B cell (primary cell): ENCODE data around the gene POLK. TPM values are rescaled to one million over a fixed set of nuclear protein-coding genes. Genes with fewer than 3 reads are reported as not detected.

Experiments
- ATAC-seq: fragments of 200-7000 bp; cut with Tn5 transposase; one replicate; pipeline ENCODE4 v1.10.0; 2021; ENCODE audit warnings: low read depth, mild to moderate bottlenecking, moderate number of reproducible peaks, moderate library complexity
- CTCF ChIA-PET: fragments of 350-600 bp; sonication (Branson Sonifier 250); formaldehyde crosslinking; loops from one replicate; lab custom pipeline; 2021; ENCODE audit warnings: antibody characterized with exemption, inconsistent platforms; lab: Charles Lee
- POLR2A ChIA-PET: fragments of 350-600 bp; sonication (Branson Sonifier 250); formaldehyde crosslinking; loops from one replicate; lab custom pipeline; 2021; ENCODE audit warnings: antibody characterized with exemption; lab: Charles Lee
- DNase-seq: peaks from one replicate; pipeline ENCODE4 v3.0.0; 2013
- H2AFZ ChIP-seq: 2 replicates; pipeline ENCODE4 v1.6.1; 2012; ENCODE audit warnings: mild to moderate bottlenecking, low read depth, low read length; ENCODE audit not compliant: insufficient read depth, poor library complexity, severe bottlenecking
- H3K27ac ChIP-seq, 2 donors: 1 replicate in 1 of 2; 2 replicates in 1 of 2; pipeline ENCODE4 v1.5.1; 2012 to 2013; ENCODE audit warnings: low read length in 2 of 2, mild to moderate bottlenecking in 2 of 2, moderate library complexity in 1 of 2
- H3K27me3 ChIP-seq, 4 experiments: fragments of 200-600 bp in 1 of 4; sonication (generic) in 1 of 4; replicated peaks in 1 of 4; 1 replicate in 2 of 4; 2 replicates in 2 of 4; pipeline versions ENCODE4 v1.6.1 to v1.7.0; 2013 to 2016; ENCODE audit warnings: low read length in 3 of 4, mild to moderate bottlenecking in 2 of 4, mixed read lengths in 1 of 4, moderate library complexity in 1 of 4; ENCODE audit not compliant: insufficient read depth in 4 of 4, control insufficient read depth in 3 of 4; ENCODE audit errors: control extremely low read depth in 1 of 4
- H3K36me3 ChIP-seq, 2 experiments: replicated peaks in 1 of 2; 1 replicate in 1 of 2; 2 replicates in 1 of 2; pipeline versions ENCODE4 v1.6.1 to v1.7.1; 2013; ENCODE audit warnings: low read length in 1 of 2; ENCODE audit not compliant: insufficient read depth in 2 of 2, control insufficient read depth in 1 of 2; ENCODE audit errors: control extremely low read depth in 1 of 2, extremely low read depth in 1 of 2
- H3K4me1 ChIP-seq, 2 donors: fragments of 200-600 bp in 1 of 2; sonication (generic) in 1 of 2; 1 replicate in 1 of 2; 2 replicates in 1 of 2; pipeline versions ENCODE4 v1.5.1 to v1.6.1; 2013 to 2017; ENCODE audit warnings: low read length in 2 of 2; ENCODE audit not compliant: control insufficient read depth in 2 of 2, insufficient read depth in 2 of 2
- H3K4me2 ChIP-seq: replicated peaks from 2 replicates; pipeline ENCODE3; 2012; ENCODE audit warnings: mild to moderate bottlenecking, low read depth, low read length; ENCODE audit not compliant: poor library complexity, severe bottlenecking
- H3K4me3 ChIP-seq, 5 experiments: fragments of 200-600 bp in 1 of 5; sonication (generic) in 1 of 5; 1 replicate in 3 of 5; 2 replicates in 2 of 5; pipeline versions ENCODE4 v1.5.1 to v1.7.0; 2011 to 2016; ENCODE audit warnings: low read length in 4 of 5, mild to moderate bottlenecking in 4 of 5, low read depth in 2 of 5, control low read depth in 1 of 5, moderate library complexity in 1 of 5; ENCODE audit not compliant: insufficient read depth in 1 of 5; ENCODE audit errors: control extremely low read depth in 1 of 5, extremely low read depth in 1 of 5
- H3K79me2 ChIP-seq: fragments of 200-600 bp; sonication (generic); one replicate; pipeline ENCODE4 v1.6.0; 2016; ENCODE audit warnings: low read length; ENCODE audit not compliant: control insufficient read depth, insufficient read depth
- H3K9ac ChIP-seq: fragments of 200-600 bp; sonication (generic); 2 replicates; pipeline ENCODE4 v1.6.1; 2017; ENCODE audit warnings: mild to moderate bottlenecking, low read length, moderate library complexity
- H3K9me3 ChIP-seq, 3 donors: one replicate each; pipeline versions ENCODE4 v1.6.1 to v1.7.1; 2013; ENCODE audit warnings: low read length in 2 of 3; ENCODE audit not compliant: control insufficient read depth in 2 of 3, insufficient read depth in 1 of 3; ENCODE audit errors: control extremely low read depth in 1 of 3
- H4K20me1 ChIP-seq: 2 replicates; pipeline ENCODE4 v1.6.0; 2012; ENCODE audit warnings: mild to moderate bottlenecking, low read length; ENCODE audit not compliant: insufficient read depth, control insufficient read depth, poor library complexity, severe bottlenecking
- H3K27ac Mint-ChIP-seq: one replicate; pipeline ENCODE4 v1.8.0; 2021; ENCODE audit warnings: mixed read lengths
- H3K27me3 Mint-ChIP-seq: one replicate; pipeline ENCODE4 v1.8.0; 2021; ENCODE audit warnings: mixed read lengths
- H3K4me1 Mint-ChIP-seq: one replicate; pipeline ENCODE4 v1.8.0; 2021; ENCODE audit warnings: mixed read lengths
- H3K4me3 Mint-ChIP-seq: one replicate; pipeline ENCODE4 v1.8.0; 2021; ENCODE audit warnings: mixed read lengths
- H3K9me3 Mint-ChIP-seq: one replicate; pipeline ENCODE4 v1.8.0; 2022; ENCODE audit warnings: mixed read lengths; ENCODE audit not compliant: insufficient read depth
- EZH2 ChIP-seq: IDR thresholded peaks from 2 replicates; pipeline ENCODE4 v1.6.1; 2012; ENCODE audit warnings: borderline replicate concordance, low read depth, mild to moderate bottlenecking, moderate library complexity, low read length; ENCODE audit not compliant: insufficient read depth, poor library complexity, severe bottlenecking
- WGBS: methylation state at CpG from one replicate; pipeline ENCODE4 v1.1.5; 2013; ENCODE audit warnings: missing lambda C conversion rate; ENCODE audit not compliant: insufficient coverage; 5-methylcytosine and 5-hydroxymethylcytosine counted together
- intact Hi-C: fragments of 100-400 bp; cut with micrococcal nuclease; formaldehyde crosslinking; loops from one replicate; pipeline ENCODE4 v1.10.0; 2022
- polyA plus RNA-seq: library from polyadenylated mRNA; depleted of rRNA; stranded (reverse); fragments of >200 nt; gene quantifications from 2 replicates; pipeline ENCODE4 v1.2.3, GENCODE V29; 2012
- total RNA-seq, 2 donors: library from RNA; stranded (reverse); fragments of 120-200 nt in 1 of 2; gene quantifications; 1 replicate in 1 of 2; 2 replicates in 1 of 2; pipeline versions ENCODE4 v1.2.3 to v1.2.4, GENCODE V29; 2013 to 2022
- TF ChIP-seq, protein P1 (sequence below): fragments of 200-600 bp; IDR thresholded peaks from one replicate; pipeline ENCODE4 v1.8.0; 2022; ENCODE audit warnings: antibody characterized with exemption, mild to moderate bottlenecking

The POLK gene
- total and polyA plus RNA-seq, 2 donors (not counting 1 experiment from before 2014, with no cell fraction given) = 13.8 to 41.6 TPM

DNA sequence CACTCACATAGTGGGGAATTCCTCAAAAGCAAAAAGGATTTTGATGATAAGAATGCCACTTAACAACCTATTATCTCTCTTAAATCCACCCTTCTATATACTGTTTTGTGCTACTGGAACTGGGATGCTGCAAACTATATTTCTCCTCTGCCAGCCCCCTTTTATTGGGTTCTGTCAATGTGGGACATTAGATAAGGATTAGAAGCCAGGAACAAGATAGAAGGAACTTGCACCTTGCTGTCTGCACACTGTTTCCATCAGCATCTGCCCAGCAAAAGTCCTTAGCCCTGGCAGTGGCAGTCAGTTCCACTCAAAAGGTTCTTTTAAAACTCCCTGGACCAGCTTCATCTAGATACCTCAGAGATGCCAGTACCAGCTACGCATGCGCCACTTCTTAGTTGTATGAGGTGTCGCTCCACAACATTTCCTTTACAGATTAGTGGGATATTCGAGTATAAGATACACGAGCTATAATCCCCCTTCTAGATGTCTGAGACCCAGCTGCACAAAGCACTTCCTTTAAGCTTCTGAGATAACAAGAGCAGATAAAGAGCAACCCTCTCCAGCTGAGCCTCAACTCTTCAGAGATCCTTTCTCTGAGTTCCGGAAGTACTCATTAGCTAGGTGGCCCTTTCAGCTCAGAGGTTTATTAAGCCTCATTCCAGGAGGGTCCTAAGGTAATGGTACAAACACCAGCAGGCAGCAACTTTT, 45.5 kb upstream of the POLK start:
- Histone ChIP-seq H4K20me1 (peaks cover 33% of the 10 kb centered on the region), H2AFZ (no peak overlapping the region), H3K4me3 (no peak overlapping the region), H3K9ac (no peak overlapping the region), H3K36me3 (peaks cover 6 to 14% of the 10 kb centered on the region in 2 experiments), H3K27me3 (no peaks in the 10 kb centered on the region), H3K27ac (no peak overlapping the region), H3K9me3 (peaks cover 11 to 28% (median 16%) of the 10 kb centered on the region in 3 donors), H3K4me1 (peaks cover 2% of the 10 kb centered on the region in 2 donors), H3K4me2 (no peak overlapping the region), H3K79me2 (peaks cover 72% of the 10 kb centered on the region)
- ATAC-seq (no peak), DNase-seq (no peak)
- peaks cover 49% of the 10 kb centered on the region for H3K4me1 Mint-ChIP-seq
- intact Hi-C loops = no loop called here
- ChIA-PET POLR2A (no interaction called here), CTCF (interaction anchor here (1.2 kb wide), 1 partner anchor 8 kb away, joined by 3 read pairs; no protein-coding TSS in a partner anchor)
- no peaks in the 10 kb centered on the region for H3K27me3 Mint-ChIP-seq
- WGBS = 92% methylated on average over 2 of the region's 6 CpGs
- TF ChIP-seq, protein P1, sequence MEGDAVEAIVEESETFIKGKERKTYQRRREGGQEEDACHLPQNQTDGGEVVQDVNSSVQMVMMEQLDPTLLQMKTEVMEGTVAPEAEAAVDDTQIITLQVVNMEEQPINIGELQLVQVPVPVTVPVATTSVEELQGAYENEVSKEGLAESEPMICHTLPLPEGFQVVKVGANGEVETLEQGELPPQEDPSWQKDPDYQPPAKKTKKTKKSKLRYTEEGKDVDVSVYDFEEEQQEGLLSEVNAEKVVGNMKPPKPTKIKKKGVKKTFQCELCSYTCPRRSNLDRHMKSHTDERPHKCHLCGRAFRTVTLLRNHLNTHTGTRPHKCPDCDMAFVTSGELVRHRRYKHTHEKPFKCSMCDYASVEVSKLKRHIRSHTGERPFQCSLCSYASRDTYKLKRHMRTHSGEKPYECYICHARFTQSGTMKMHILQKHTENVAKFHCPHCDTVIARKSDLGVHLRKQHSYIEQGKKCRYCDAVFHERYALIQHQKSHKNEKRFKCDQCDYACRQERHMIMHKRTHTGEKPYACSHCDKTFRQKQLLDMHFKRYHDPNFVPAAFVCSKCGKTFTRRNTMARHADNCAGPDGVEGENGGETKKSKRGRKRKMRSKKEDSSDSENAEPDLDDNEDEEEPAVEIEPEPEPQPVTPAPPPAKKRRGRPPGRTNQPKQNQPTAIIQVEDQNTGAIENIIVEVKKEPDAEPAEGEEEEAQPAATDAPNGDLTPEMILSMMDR = no peak
- TF ChIP-seq EZH2 = no peak
- H3K4me3 Mint-ChIP-seq = no peak overlapping the region
- H3K27ac Mint-ChIP-seq = no peak overlapping the region
- peaks cover 23% of the 10 kb centered on the region for H3K9me3 Mint-ChIP-seq

DNA sequence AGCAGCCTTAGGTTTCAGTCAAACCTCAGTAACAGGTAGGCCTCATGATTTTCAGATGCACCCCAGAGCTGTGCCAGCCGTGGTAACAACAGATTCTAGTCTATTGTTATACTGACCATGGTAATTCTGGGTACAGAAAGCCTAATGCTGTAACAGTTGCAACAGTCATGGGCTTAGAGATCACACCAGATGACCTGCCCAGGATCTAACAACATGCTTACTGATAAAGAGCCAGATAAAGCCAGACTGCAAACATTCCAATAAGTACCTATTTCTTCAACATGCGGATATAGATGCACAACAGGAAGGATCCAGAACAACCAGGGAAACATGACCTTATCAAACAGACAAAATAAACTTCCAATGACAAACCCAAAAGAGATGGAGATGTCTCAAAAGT, 43.1 kb upstream of the POLK start:
- no peak overlapping the region for H3K9ac ChIP-seq

More for the DNA sequence above, 43.1 kb upstream of the POLK start:
- peaks cover 16 to 28% (median 16%) of the 10 kb centered on the region in 3 donors for H3K9me3 ChIP-seq
- no peaks in the 10 kb centered on the region for H3K27me3 ChIP-seq
- H3K36me3 ChIP-seq = peaks cover 6 to 12% of the 10 kb centered on the region in 2 experiments
- H3K79me2 ChIP-seq = peaks cover 90% of the 10 kb centered on the region
- whole genome bisulfite sequencing = 100% methylated on average over 2 of the region's 2 CpGs
- peaks cover 33% of the 10 kb centered on the region for H4K20me1 ChIP-seq
- no peak overlapping the region for H3K27ac Mint-ChIP-seq
- DNase-seq (no peak), ATAC-seq (no peak)
- H3K9me3 Mint-ChIP-seq = peaks cover 25% of the 10 kb centered on the region
- H3K4me2 ChIP-seq = no peak overlapping the region
- ChIA-PET POLR2A (no interaction called here), CTCF (no interaction called here)
- no peaks in the 10 kb centered on the region for H3K4me1 ChIP-seq
- no peak overlapping the region for H3K27ac ChIP-seq
- peaks cover 38% of the 10 kb centered on the region for H3K4me1 Mint-ChIP-seq
- H3K4me3 Mint-ChIP-seq = no peak overlapping the region
- no peak overlapping the region for H3K4me3 ChIP-seq
- no peaks in the 10 kb centered on the region for H3K27me3 Mint-ChIP-seq
- intact Hi-C loops = no loop called here
- H2AFZ ChIP-seq = no peak overlapping the region
- TF ChIP-seq EZH2 = no peak
- TF ChIP-seq, protein P1 = no peak
